Type B pancreatic cell (in vitro differentiated cells): ENCODE results near the gene PRND. TPM values are rescaled to one million over a fixed set of nuclear protein-coding genes. Genes with fewer than 3 reads are reported as not detected.

Experiments
- DNase-seq: peaks from one replicate; pipeline ENCODE4 v3.0.0; 2021; ENCODE audit warnings: mixed read lengths; ENCODE audit not compliant: unreplicated experiment; ENCODE audit errors: extremely low spot score
- H3K27ac Mint-ChIP-seq: 2 replicates; pipeline ENCODE4 v1.8.0; 2021; ENCODE audit warnings: mild to moderate bottlenecking, mixed read lengths
- H3K27me3 Mint-ChIP-seq: 2 replicates; pipeline ENCODE4 v1.8.0; 2021; ENCODE audit warnings: mixed read lengths
- H3K36me3 Mint-ChIP-seq: 2 replicates; pipeline ENCODE4 v1.8.0; 2021; ENCODE audit warnings: mixed read lengths
- H3K4me1 Mint-ChIP-seq: one replicate; pipeline ENCODE4 v1.8.0; 2021; ENCODE audit warnings: mixed read lengths; ENCODE audit not compliant: unreplicated experiment
- H3K4me3 Mint-ChIP-seq: 2 replicates; pipeline ENCODE4 v1.8.0; 2021; ENCODE audit warnings: mild to moderate bottlenecking, mixed read lengths
- H3K9me3 Mint-ChIP-seq: 2 replicates; pipeline ENCODE4 v1.8.0; 2021; ENCODE audit warnings: mixed read lengths
- CTCF ChIP-seq: fragments of 200-600 bp; sonication (generic); conservative IDR thresholded peaks from 2 replicates; pipeline ENCODE4 v1.5.0; 2021; ENCODE audit warnings: antibody characterized with exemption, mild to moderate bottlenecking
- total RNA-seq: library from RNA; stranded (reverse); gene quantifications from 2 replicates; pipeline ENCODE4 v1.2.1, GENCODE V29; 2021; ENCODE audit warnings: low replicate concordance

PRND gene
- total RNA-seq, 1 donor from 2014 or later, result 0.48 TPM

GRCh38 chr20:4709261-4710105 lies 12.2 kb upstream of the PRND start:
- no peak for TF ChIP-seq CTCF
- peaks cover 4% of the 10 kb centered on the region for H3K4me1 Mint-ChIP-seq
- no peak for DNase-seq
- H3K27ac Mint-ChIP-seq, result no peak overlapping the region
- H3K27me3 Mint-ChIP-seq, result no peaks in the 10 kb centered on the region
- no peaks in the 10 kb centered on the region for H3K9me3 Mint-ChIP-seq
- no peak overlapping the region for H3K4me3 Mint-ChIP-seq
- H3K36me3 Mint-ChIP-seq, result no peaks in the 10 kb centered on the region

DNA sequence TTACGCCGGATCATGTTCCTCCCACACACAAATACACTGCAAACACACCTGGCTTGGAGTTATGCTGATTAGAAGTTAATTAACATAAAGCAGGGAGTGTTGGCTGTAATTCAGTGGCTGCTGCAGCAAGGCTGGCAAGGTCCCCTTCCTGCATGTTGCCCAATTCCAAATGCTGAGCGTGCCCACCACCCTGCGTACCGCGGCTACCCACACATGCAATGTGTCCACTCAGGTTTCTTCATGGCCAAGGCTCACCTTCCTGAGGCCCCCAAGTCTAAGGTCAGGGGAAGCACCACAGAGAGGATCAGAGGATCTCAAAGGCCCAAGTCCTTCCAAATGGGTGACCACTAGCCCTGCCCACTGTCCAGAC lies 11.6 kb upstream of the PRND start:
- H3K27me3 Mint-ChIP-seq, result no peaks in the 10 kb centered on the region
- no peaks in the 10 kb centered on the region for H3K36me3 Mint-ChIP-seq
- no peak for DNase-seq
- no peak overlapping the region for H3K27ac Mint-ChIP-seq
- no peak overlapping the region for H3K4me3 Mint-ChIP-seq
- H3K4me1 Mint-ChIP-seq, result no peaks in the 10 kb centered on the region
- no peak for TF ChIP-seq CTCF
- H3K9me3 Mint-ChIP-seq, result no peaks in the 10 kb centered on the region

DNA sequence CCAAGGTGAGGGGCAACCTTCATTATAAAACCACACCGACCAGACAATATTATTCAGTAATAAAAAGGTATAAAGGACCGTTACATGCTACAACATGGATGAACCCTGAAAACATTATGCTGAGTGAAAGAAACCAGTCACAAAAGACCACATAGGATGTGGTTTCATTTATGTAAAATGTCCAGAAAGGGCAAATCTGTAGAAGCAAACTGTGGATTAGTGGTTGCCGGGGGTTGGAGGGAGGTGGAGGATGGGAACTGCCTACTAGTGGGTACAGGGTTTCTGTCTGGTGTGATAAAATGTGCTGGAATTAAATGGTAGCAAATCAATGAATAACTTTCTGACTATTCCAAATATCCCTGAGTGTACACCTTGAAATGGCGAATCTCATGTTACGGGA lies 10.2 kb upstream of the PRND start:
- H3K27me3 Mint-ChIP-seq, result peaks cover 2% of the 10 kb centered on the region
- H3K4me1 Mint-ChIP-seq, result no peaks in the 10 kb centered on the region
- H3K4me3 Mint-ChIP-seq, result no peak overlapping the region
- no peaks in the 10 kb centered on the region for H3K9me3 Mint-ChIP-seq
- no peak for DNase-seq
- H3K36me3 Mint-ChIP-seq, result no peaks in the 10 kb centered on the region
- no peak for TF ChIP-seq CTCF
- H3K27ac Mint-ChIP-seq, result no peak overlapping the region

- no peak overlapping the region for H3K4me3 Mint-ChIP-seq
- no peak for DNase-seq
- H3K27ac Mint-ChIP-seq, result no peak overlapping the region
Measured at GRCh38 chr20:4713401-4713800, 8.3 kb upstream of the PRND start.

GRCh38 chr20:4714818-4715217 lies 6.9 kb upstream of the PRND start:
- peaks cover under 1% of the 10 kb centered on the region for H3K4me1 Mint-ChIP-seq
- no peak for TF ChIP-seq CTCF
- H3K36me3 Mint-ChIP-seq, result no peaks in the 10 kb centered on the region
- peaks cover 3% of the 10 kb centered on the region for H3K27me3 Mint-ChIP-seq
- H3K4me3 Mint-ChIP-seq, result no peak overlapping the region
- no peaks in the 10 kb centered on the region for H3K9me3 Mint-ChIP-seq
- H3K27ac Mint-ChIP-seq, result no peak overlapping the region
- no peak for DNase-seq

More at GRCh38 chr20:4713401-4713800, 8.3 kb upstream of the PRND start:
- H3K27me3 Mint-ChIP-seq, result peaks cover 3% of the 10 kb centered on the region
- no peak for TF ChIP-seq CTCF
- H3K4me1 Mint-ChIP-seq, result no peaks in the 10 kb centered on the region
- H3K9me3 Mint-ChIP-seq, result no peaks in the 10 kb centered on the region
- H3K36me3 Mint-ChIP-seq, result no peaks in the 10 kb centered on the region
